CD4-positive, alpha-beta T cell treated with Interferon alpha-2 for 1 hour (primary cell): ENCODE results near the gene CHD9.
A peak's percentile ranks its signal among the peaks of the same experiment; 100 is the strongest.
"Not testable (repeated sequence)": the region's sequence is repeated elsewhere in the genome, so short reads cannot be mapped to it uniquely, and the experiment has no call there.

ENCODE experiments used
- DNase-seq, 2 donors: peaks; one replicate each; pipeline ENCODE4 v3.0.0-alpha.2; 2020 to 2022

The CHD9 gene

GRCh38 chr16:53051255-53051654 lies 3.5 kb upstream of the CHD9 start:
- DNase-seq, result not testable (repeated sequence)

- DNase-seq, result no peak
Observed at GRCh38 chr16:53052519-53053501, 2.0 kb upstream of the CHD9 start, which contains the start of gene CHD9NB. Gene CHD9NB (minus strand): TSS chr16:53052897. CDS start chr16:53044158, 8,739 bp downstream.

- peak in 1 of 2 donors; percentile 13 for DNase-seq
Observed at GRCh38 chr16:53053967-53054669, 673 bp upstream of the CHD9 start.

GRCh38 chr16:53055541-53056391 lies 975 bp downstream of the CHD9 start:
- peak in 1 of 2 donors; percentile 19 for DNase-seq

GRCh38 chr16:53056392-53056881 lies 1.6 kb downstream of the CHD9 start:
- no peak for DNase-seq

- DNase-seq, result no peak
Observed at GRCh38 chr16:53057658-53058057, 2.9 kb downstream of the CHD9 start.

GRCh38 chr16:53058441-53058840 lies 3.6 kb downstream of the CHD9 start:
- no peak for DNase-seq

GRCh38 chr16:53058882-53059281 lies 4.1 kb downstream of the CHD9 start:
- DNase-seq, result no peak

GRCh38 chr16:53059672-53060071 lies 4.9 kb downstream of the CHD9 start:
- DNase-seq, result no peak

- no peak for DNase-seq
Observed at GRCh38 chr16:53061256-53061655, 6.5 kb downstream of the CHD9 start.

GRCh38 chr16:53061701-53062159 lies 6.9 kb downstream of the CHD9 start:
- DNase-seq, result peak; percentile 18 to 52

GRCh38 chr16:53064081-53064578 lies 9.3 kb downstream of the CHD9 start:
- DNase-seq, result no peak

- no peak for DNase-seq
Observed at GRCh38 chr16:53065461-53066061, 10.8 kb downstream of the CHD9 start.

GRCh38 chr16:53067675-53068074 lies 12.9 kb downstream of the CHD9 start:
- DNase-seq, result no peak

- peak in 1 of 2 donors; percentile 31 for DNase-seq
Observed at GRCh38 chr16:53068423-53068833, 13.6 kb downstream of the CHD9 start.

- no peak for DNase-seq
Observed at GRCh38 chr16:53069772-53070171, 15.0 kb downstream of the CHD9 start.

GRCh38 chr16:53071748-53072301 lies 17.0 kb downstream of the CHD9 start:
- no peak for DNase-seq

- DNase-seq, result no peak
Observed at GRCh38 chr16:53073022-53073421, 18.2 kb downstream of the CHD9 start.

GRCh38 chr16:53074296-53074695 lies 19.5 kb downstream of the CHD9 start:
- not testable (repeated sequence) for DNase-seq

- not testable (repeated sequence) for DNase-seq
Observed at GRCh38 chr16:53075461-53075860, 20.7 kb downstream of the CHD9 start.

GRCh38 chr16:53078247-53078646 lies 23.5 kb downstream of the CHD9 start:
- DNase-seq, result no peak
